ENCODE data around the gene FAM83E. TPM values are rescaled to one million over a fixed set of nuclear protein-coding genes. Genes with fewer than 3 reads are reported as not detected.

Gene FAM83E
- total RNA-seq, 1 donor from 2014 or later, result 8.1 TPM

GRCh38 chr19:48613024-48613851, 1.6 kb downstream of the FAM83E start:
- no peak for DNase-seq (ENCODE audit: extremely low spot score, unreplicated experiment)
- no peak for TF ChIP-seq CTCF (conservative IDR thresholded peaks at IDR 0.05)
- H3K36me3 Mint-ChIP-seq, result peaks cover 8% of the 10 kb centered on the region
- no peaks in the 10 kb centered on the region for H3K9me3 Mint-ChIP-seq
- H3K27ac Mint-ChIP-seq, result peak overlapping the region; percentile 82
- no peaks in the 10 kb centered on the region for H3K27me3 Mint-ChIP-seq
- peaks cover 12% of the 10 kb centered on the region for H3K4me1 Mint-ChIP-seq (ENCODE audit: unreplicated experiment)
- peak overlapping the region; percentile 20 for H3K4me3 Mint-ChIP-seq

- Mint-ChIP-seq H3K36me3 (peaks cover 5% of the 10 kb centered on the region), H3K27ac (peak overlapping the region; percentile 68), H3K4me1 (ENCODE audit: unreplicated experiment) (peaks cover 12% of the 10 kb centered on the region), H3K4me3 (no peak overlapping the region), H3K27me3 (no peaks in the 10 kb centered on the region), H3K9me3 (no peaks in the 10 kb centered on the region)
- TF ChIP-seq CTCF (conservative IDR thresholded peaks at IDR 0.05), result no peak
- DNase-seq (ENCODE audit: extremely low spot score, unreplicated experiment), result no peak
Measured at GRCh38 chr19:48611872-48612271, 3.0 kb downstream of the FAM83E start.

- Mint-ChIP-seq H3K27ac (no peak overlapping the region), H3K4me3 (no peak overlapping the region), H3K4me1 (ENCODE audit: unreplicated experiment) (peaks cover 9% of the 10 kb centered on the region), H3K36me3 (peaks cover 5% of the 10 kb centered on the region), H3K9me3 (no peaks in the 10 kb centered on the region), H3K27me3 (no peaks in the 10 kb centered on the region)
- TF ChIP-seq CTCF (conservative IDR thresholded peaks at IDR 0.05), result no peak
- no peak for DNase-seq (ENCODE audit: extremely low spot score, unreplicated experiment)
Measured at GRCh38 chr19:48609571-48610108, 5.2 kb downstream of the FAM83E start.

- Mint-ChIP-seq H3K9me3 (no peaks in the 10 kb centered on the region), H3K27ac (no peak overlapping the region), H3K4me3 (no peak overlapping the region), H3K27me3 (no peaks in the 10 kb centered on the region), H3K36me3 (peaks cover 2% of the 10 kb centered on the region), H3K4me1 (ENCODE audit: unreplicated experiment) (peaks cover 3% of the 10 kb centered on the region)
- DNase-seq (ENCODE audit: extremely low spot score, unreplicated experiment), result no peak
- TF ChIP-seq CTCF (conservative IDR thresholded peaks at IDR 0.05), result peak; percentile 59
Measured at GRCh38 chr19:48608798-48609263, 6.0 kb downstream of the FAM83E start.

GRCh38 chr19:48607359-48607755, 7.5 kb downstream of the FAM83E start:
- Mint-ChIP-seq H3K36me3 (no peaks in the 10 kb centered on the region), H3K27ac (no peak overlapping the region), H3K9me3 (no peaks in the 10 kb centered on the region), H3K27me3 (no peaks in the 10 kb centered on the region), H3K4me3 (no peak overlapping the region), H3K4me1 (ENCODE audit: unreplicated experiment) (no peaks in the 10 kb centered on the region)
- no peak for TF ChIP-seq CTCF (conservative IDR thresholded peaks at IDR 0.05)
- no peak for DNase-seq (ENCODE audit: extremely low spot score, unreplicated experiment)

Data from type B pancreatic cell (in vitro differentiated cells).